HEK293 (cell line): ENCODE measurements around the gene CELF4.

ENCODE experiments used
- CTCF ChIA-PET: fragments of 350-600 bp; formaldehyde crosslinking; extraction: SDS; loops from one replicate; lab custom pipeline; 2021; ENCODE audit warnings: antibody characterized with exemption; lab: Yijun Ruan, JAX
- POLR2A ChIA-PET: fragments of 300-600 bp; formaldehyde crosslinking; extraction: SDS; loops from one replicate; lab custom pipeline; 2020; ENCODE audit warnings: antibody characterized with exemption, inconsistent platforms; lab: Yijun Ruan, JAX
- H3K27ac ChIP-seq: fragments of 200-500 bp; sonication (Bioruptor generic); 2 replicates; pipeline ENCODE4 v1.5.1; 2014; ENCODE audit warnings: low read depth, low read length, control low read depth, inconsistent platforms; ENCODE audit errors: extremely low read depth
- H3K36me3 ChIP-seq, 2 experiments: fragments of 200-500 bp in 1 of 2; sonication (Bioruptor generic) in 1 of 2; 1 replicate in 1 of 2; 2 replicates in 1 of 2; pipeline ENCODE4 v1.5.1; 2014 to 2017; ENCODE audit warnings: inconsistent platforms in 2 of 2, low read length in 2 of 2; ENCODE audit not compliant: control insufficient read depth in 2 of 2, insufficient read depth in 1 of 2
- H3K4me1 ChIP-seq: fragments of 200-500 bp; sonication (Bioruptor generic); 2 replicates; pipeline ENCODE4 v1.5.1; 2014; ENCODE audit warnings: mild to moderate bottlenecking, low read length, inconsistent platforms; ENCODE audit not compliant: control insufficient read depth, insufficient read depth
- H3K4me3 ChIP-seq: 2 replicates; pipeline ENCODE4 v1.5.1; 2011; ENCODE audit warnings: low read depth, mild to moderate bottlenecking, control low read depth, low read length, moderate library complexity
- H3K9me3 ChIP-seq: fragments of 200-500 bp; sonication (Bioruptor generic); 2 replicates; pipeline ENCODE4 v1.5.1; 2014; ENCODE audit warnings: low read depth, low read length, inconsistent platforms; ENCODE audit not compliant: control insufficient read depth, insufficient read depth
- KLF1 ChIP-seq: fragments of 450-650 bp; formaldehyde crosslinking; IDR thresholded peaks from 2 replicates; pipeline ENCODE4 v1.5.1; 2016; ENCODE audit warnings: missing biosample characterization, missing genetic modification characterization
- KLF8 ChIP-seq: fragments of 450-650 bp; formaldehyde crosslinking; IDR thresholded peaks from 2 replicates; pipeline ENCODE4 v1.5.1; 2016; ENCODE audit warnings: missing biosample characterization, missing genetic modification characterization
- MEIS1 ChIP-seq: sonication (generic); formaldehyde crosslinking; IDR thresholded peaks from 2 replicates; pipeline ENCODE4 v1.8.1; 2022; ENCODE audit warnings: missing genetic modification reagents, mild to moderate bottlenecking, borderline replicate concordance
- SP2 ChIP-seq: fragments of 450-650 bp; formaldehyde crosslinking; IDR thresholded peaks from 2 replicates; pipeline ENCODE4 v1.5.1; 2016; ENCODE audit warnings: missing biosample characterization, missing genetic modification characterization
- ZFP41 ChIP-seq: fragments of 450-650 bp; formaldehyde crosslinking; IDR thresholded peaks from 2 replicates; pipeline ENCODE4 v1.5.1; 2016; ENCODE audit warnings: missing biosample characterization, missing genetic modification characterization, borderline replicate concordance
- ZNF112 ChIP-seq: fragments of 450-650 bp; formaldehyde crosslinking; IDR thresholded peaks from 2 replicates; pipeline ENCODE4 v1.5.0; 2017; ENCODE audit warnings: missing biosample characterization, missing genetic modification characterization
- ZNF214 ChIP-seq: fragments of 450-650 bp; formaldehyde crosslinking; IDR thresholded peaks from 2 replicates; pipeline ENCODE4 v1.5.1; 2017; ENCODE audit warnings: missing biosample characterization, mild to moderate bottlenecking, missing genetic modification characterization, borderline replicate concordance
- ZNF341 ChIP-seq: fragments of 450-650 bp; formaldehyde crosslinking; IDR thresholded peaks from 2 replicates; pipeline ENCODE4; 2016; ENCODE audit warnings: low read depth, missing biosample characterization, missing genetic modification characterization
- ZNF510 ChIP-seq: fragments of 450-650 bp; formaldehyde crosslinking; IDR thresholded peaks from 2 replicates; pipeline ENCODE4 v1.5.1; 2018; ENCODE audit warnings: mild to moderate bottlenecking, missing genetic modification characterization, missing biosample characterization; ENCODE audit not compliant: insufficient replicate concordance
- ZNF555 ChIP-seq: fragments of 450-650 bp; formaldehyde crosslinking; conservative IDR thresholded peaks from 2 replicates; pipeline ENCODE4 v1.5.1; 2017; ENCODE audit warnings: missing biosample characterization, mild to moderate bottlenecking, missing genetic modification characterization, inconsistent platforms
- ZNF658 ChIP-seq: fragments of 450-650 bp; formaldehyde crosslinking; IDR thresholded peaks from 2 replicates; pipeline ENCODE4; 2016; ENCODE audit warnings: missing biosample characterization, missing genetic modification characterization
- ZNF843 ChIP-seq: fragments of 450-650 bp; formaldehyde crosslinking; IDR thresholded peaks from 2 replicates; pipeline ENCODE4 v1.5.1; 2016; ENCODE audit warnings: missing biosample characterization, missing genetic modification characterization
- TF ChIP-seq, protein P1 (sequence below): fragments of 450-650 bp; formaldehyde crosslinking; IDR thresholded peaks from 2 replicates; pipeline ENCODE4 v1.5.1; 2016; ENCODE audit warnings: missing biosample characterization, missing genetic modification characterization, low read depth
- TF ChIP-seq, protein P2 (sequence below): fragments of 450-650 bp; formaldehyde crosslinking; IDR thresholded peaks from 2 replicates; pipeline ENCODE4 v1.5.1; 2016; ENCODE audit warnings: missing biosample characterization, missing genetic modification characterization
- TF ChIP-seq, protein P3 (sequence below): fragments of 450-650 bp; formaldehyde crosslinking; IDR thresholded peaks from 2 replicates; pipeline ENCODE4 v1.5.1; 2016; ENCODE audit warnings: missing biosample characterization, missing genetic modification characterization, borderline replicate concordance
- TF ChIP-seq, protein P4 (sequence below): fragments of 450-650 bp; formaldehyde crosslinking; IDR thresholded peaks from 2 replicates; pipeline ENCODE4 v1.5.1; 2016; ENCODE audit warnings: missing biosample characterization, missing genetic modification characterization

Gene CELF4

DNA sequence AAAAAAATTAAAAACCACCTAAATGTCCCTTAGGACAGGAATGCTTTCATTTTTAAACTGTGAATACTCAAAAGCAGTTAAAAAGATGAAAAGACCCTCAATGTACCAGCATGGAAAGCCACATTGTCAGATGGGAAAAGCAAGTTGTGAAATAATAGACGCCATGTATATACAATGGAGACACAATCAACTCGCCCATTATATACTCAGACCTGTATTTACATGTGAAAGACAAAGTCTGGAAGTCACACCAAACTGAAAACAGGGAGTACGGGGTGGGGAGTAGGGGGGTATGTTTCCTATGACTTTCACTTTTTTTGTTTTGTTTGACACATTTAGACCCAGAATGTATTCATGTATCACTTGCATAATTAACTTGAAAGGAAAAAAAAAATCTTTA lies 75.6 kb downstream of the CELF4 start:
- Histone ChIP-seq H3K36me3 (no peaks in the 10 kb centered on the region), H3K4me1 (no peaks in the 10 kb centered on the region), H3K9me3 (no peaks in the 10 kb centered on the region), H3K4me3 (no peak overlapping the region), H3K27ac (no peak overlapping the region)
- POLR2A ChIA-PET: no interaction called here
- TF ChIP-seq ZNF510 (tag by site-specific recombination) (no peak), KLF1 (tag by site-specific recombination) (no peak), ZNF112 (tag by site-specific recombination) (no peak), MEIS1 (CRISPR knock-in tag) (no peak), ZNF341 (tag by site-specific recombination) (no peak), ZNF843 (tag by site-specific recombination) (no peak), ZNF555 (tag by site-specific recombination) (no peak), SP2 (tag by site-specific recombination) (no peak), ZNF658 (tag by site-specific recombination) (no peak), ZNF214 (tag by site-specific recombination) (no peak), ZFP41 (tag by site-specific recombination) (no peak), KLF8 (no peak)
- TF ChIP-seq, protein P1, sequence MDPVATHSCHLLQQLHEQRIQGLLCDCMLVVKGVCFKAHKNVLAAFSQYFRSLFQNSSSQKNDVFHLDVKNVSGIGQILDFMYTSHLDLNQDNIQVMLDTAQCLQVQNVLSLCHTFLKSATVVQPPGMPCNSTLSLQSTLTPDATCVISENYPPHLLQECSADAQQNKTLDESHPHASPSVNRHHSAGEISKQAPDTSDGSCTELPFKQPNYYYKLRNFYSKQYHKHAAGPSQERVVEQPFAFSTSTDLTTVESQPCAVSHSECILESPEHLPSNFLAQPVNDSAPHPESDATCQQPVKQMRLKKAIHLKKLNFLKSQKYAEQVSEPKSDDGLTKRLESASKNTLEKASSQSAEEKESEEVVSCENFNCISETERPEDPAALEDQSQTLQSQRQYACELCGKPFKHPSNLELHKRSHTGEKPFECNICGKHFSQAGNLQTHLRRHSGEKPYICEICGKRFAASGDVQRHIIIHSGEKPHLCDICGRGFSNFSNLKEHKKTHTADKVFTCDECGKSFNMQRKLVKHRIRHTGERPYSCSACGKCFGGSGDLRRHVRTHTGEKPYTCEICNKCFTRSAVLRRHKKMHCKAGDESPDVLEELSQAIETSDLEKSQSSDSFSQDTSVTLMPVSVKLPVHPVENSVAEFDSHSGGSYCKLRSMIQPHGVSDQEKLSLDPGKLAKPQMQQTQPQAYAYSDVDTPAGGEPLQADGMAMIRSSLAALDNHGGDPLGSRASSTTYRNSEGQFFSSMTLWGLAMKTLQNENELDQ (tag by site-specific recombination): no peak
- TF ChIP-seq, protein P2, sequence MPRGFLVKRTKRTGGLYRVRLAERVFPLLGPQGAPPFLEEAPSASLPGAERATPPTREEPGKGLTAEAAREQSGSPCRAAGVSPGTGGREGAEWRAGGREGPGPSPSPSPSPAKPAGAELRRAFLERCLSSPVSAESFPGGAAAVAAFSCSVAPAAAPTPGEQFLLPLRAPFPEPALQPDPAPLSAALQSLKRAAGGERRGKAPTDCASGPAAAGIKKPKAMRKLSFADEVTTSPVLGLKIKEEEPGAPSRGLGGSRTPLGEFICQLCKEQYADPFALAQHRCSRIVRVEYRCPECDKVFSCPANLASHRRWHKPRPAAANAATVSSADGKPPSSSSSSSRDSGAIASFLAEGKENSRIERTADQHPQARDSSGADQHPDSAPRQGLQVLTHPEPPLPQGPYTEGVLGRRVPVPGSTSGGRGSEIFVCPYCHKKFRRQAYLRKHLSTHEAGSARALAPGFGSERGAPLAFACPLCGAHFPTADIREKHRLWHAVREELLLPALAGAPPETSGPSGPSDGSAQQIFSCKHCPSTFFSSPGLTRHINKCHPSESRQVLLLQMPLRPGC (tag by site-specific recombination): no peak
- TF ChIP-seq, protein P3, sequence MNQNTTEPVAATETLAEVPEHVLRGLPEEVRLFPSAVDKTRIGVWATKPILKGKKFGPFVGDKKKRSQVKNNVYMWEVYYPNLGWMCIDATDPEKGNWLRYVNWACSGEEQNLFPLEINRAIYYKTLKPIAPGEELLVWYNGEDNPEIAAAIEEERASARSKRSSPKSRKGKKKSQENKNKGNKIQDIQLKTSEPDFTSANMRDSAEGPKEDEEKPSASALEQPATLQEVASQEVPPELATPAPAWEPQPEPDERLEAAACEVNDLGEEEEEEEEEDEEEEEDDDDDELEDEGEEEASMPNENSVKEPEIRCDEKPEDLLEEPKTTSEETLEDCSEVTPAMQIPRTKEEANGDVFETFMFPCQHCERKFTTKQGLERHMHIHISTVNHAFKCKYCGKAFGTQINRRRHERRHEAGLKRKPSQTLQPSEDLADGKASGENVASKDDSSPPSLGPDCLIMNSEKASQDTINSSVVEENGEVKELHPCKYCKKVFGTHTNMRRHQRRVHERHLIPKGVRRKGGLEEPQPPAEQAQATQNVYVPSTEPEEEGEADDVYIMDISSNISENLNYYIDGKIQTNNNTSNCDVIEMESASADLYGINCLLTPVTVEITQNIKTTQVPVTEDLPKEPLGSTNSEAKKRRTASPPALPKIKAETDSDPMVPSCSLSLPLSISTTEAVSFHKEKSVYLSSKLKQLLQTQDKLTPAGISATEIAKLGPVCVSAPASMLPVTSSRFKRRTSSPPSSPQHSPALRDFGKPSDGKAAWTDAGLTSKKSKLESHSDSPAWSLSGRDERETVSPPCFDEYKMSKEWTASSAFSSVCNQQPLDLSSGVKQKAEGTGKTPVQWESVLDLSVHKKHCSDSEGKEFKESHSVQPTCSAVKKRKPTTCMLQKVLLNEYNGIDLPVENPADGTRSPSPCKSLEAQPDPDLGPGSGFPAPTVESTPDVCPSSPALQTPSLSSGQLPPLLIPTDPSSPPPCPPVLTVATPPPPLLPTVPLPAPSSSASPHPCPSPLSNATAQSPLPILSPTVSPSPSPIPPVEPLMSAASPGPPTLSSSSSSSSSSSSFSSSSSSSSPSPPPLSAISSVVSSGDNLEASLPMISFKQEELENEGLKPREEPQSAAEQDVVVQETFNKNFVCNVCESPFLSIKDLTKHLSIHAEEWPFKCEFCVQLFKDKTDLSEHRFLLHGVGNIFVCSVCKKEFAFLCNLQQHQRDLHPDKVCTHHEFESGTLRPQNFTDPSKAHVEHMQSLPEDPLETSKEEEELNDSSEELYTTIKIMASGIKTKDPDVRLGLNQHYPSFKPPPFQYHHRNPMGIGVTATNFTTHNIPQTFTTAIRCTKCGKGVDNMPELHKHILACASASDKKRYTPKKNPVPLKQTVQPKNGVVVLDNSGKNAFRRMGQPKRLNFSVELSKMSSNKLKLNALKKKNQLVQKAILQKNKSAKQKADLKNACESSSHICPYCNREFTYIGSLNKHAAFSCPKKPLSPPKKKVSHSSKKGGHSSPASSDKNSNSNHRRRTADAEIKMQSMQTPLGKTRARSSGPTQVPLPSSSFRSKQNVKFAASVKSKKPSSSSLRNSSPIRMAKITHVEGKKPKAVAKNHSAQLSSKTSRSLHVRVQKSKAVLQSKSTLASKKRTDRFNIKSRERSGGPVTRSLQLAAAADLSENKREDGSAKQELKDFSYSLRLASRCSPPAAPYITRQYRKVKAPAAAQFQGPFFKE (tag by site-specific recombination): no peak
- TF ChIP-seq, protein P4, sequence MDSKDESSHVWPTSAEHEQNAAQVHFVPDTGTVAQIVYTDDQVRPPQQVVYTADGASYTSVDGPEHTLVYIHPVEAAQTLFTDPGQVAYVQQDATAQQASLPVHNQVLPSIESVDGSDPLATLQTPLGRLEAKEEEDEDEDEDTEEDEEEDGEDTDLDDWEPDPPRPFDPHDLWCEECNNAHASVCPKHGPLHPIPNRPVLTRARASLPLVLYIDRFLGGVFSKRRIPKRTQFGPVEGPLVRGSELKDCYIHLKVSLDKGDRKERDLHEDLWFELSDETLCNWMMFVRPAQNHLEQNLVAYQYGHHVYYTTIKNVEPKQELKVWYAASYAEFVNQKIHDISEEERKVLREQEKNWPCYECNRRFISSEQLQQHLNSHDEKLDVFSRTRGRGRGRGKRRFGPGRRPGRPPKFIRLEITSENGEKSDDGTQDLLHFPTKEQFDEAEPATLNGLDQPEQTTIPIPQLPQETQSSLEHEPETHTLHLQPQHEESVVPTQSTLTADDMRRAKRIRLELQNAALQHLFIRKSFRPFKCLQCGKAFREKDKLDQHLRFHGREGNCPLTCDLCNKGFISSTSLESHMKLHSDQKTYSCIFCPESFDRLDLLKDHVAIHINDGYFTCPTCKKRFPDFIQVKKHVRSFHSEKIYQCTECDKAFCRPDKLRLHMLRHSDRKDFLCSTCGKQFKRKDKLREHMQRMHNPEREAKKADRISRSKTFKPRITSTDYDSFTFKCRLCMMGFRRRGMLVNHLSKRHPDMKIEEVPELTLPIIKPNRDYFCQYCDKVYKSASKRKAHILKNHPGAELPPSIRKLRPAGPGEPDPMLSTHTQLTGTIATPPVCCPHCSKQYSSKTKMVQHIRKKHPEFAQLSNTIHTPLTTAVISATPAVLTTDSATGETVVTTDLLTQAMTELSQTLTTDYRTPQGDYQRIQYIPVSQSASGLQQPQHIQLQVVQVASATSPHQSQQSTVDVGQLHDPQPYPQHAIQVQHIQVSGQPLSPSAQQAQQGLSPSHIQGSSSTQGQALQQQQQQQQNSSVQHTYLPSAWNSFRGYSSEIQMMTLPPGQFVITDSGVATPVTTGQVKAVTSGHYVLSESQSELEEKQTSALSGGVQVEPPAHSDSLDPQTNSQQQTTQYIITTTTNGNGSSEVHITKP (tag by site-specific recombination): no peak
- CTCF ChIA-PET: interaction anchor here (0.6 kb wide), 2 partner anchors 21 to 145 kb away, joined by 5 read pairs; no protein-coding TSS in a partner anchor
